Measurements from ENCODE around the gene CYP26C1. TPM values are rescaled to one million over a fixed set of nuclear protein-coding genes. Genes with fewer than 3 reads are reported as not detected.
"Not testable (repeated sequence)": the region's sequence is repeated elsewhere in the genome, so short reads cannot be mapped to it uniquely, and the experiment has no call there.

The CYP26C1 gene
- total and polyA plus RNA-seq, 3 donors from 2014 or later: 0.17 to 0.68 (median 0.31) TPM

- TF ChIP-seq, protein P1, sequence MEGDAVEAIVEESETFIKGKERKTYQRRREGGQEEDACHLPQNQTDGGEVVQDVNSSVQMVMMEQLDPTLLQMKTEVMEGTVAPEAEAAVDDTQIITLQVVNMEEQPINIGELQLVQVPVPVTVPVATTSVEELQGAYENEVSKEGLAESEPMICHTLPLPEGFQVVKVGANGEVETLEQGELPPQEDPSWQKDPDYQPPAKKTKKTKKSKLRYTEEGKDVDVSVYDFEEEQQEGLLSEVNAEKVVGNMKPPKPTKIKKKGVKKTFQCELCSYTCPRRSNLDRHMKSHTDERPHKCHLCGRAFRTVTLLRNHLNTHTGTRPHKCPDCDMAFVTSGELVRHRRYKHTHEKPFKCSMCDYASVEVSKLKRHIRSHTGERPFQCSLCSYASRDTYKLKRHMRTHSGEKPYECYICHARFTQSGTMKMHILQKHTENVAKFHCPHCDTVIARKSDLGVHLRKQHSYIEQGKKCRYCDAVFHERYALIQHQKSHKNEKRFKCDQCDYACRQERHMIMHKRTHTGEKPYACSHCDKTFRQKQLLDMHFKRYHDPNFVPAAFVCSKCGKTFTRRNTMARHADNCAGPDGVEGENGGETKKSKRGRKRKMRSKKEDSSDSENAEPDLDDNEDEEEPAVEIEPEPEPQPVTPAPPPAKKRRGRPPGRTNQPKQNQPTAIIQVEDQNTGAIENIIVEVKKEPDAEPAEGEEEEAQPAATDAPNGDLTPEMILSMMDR (IDR thresholded peaks at IDR 0.05): no peak
- no peak for TF ChIP-seq POLR2A (IDR thresholded peaks at IDR 0.05)
- Histone ChIP-seq H3K36me3 (ENCODE audit: low read depth, missing control alignments) (no peaks in the 10 kb centered on the region), H3K9me3 (no peaks in the 10 kb centered on the region), H3K27me3 (no peaks in the 10 kb centered on the region), H3K4me3 (no peak overlapping the region), H3K4me1 (no peaks in the 10 kb centered on the region), H3K27ac (no peak overlapping the region)
- intact Hi-C loops (cut with DNase I; ENCODE audit: low total_unique reads): no loop called here
- WGBS, 2 donors: 73 to 100% methylated on average over 1 of the region's 1 CpG
- DNase-seq: no peak
Observed at GRCh38 chr10:93095225-93095624, 34.6 kb downstream of the CYP26C1 start.

DNA sequence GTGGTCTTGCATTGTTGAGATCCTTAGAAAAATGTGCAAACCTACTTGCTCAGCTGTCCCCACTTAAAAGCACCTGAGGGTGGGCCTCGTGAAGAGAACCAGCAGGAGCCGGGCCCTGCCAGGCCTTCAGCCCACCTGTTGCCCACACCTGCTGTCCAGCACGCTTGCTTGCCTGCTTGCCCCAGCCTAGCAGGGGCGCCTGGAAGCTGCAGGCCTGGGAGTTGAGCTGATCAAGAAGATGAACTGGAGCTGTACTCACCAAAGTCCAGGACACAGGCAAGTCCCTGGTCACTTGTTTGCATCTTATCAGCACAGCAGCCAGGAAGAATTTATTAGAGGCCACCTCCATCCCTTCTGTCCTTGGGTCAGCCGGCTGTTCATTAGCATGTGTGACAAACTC lies 36.3 kb downstream of the CYP26C1 start:
- Histone ChIP-seq H3K27ac (no peak overlapping the region), H3K36me3 (ENCODE audit: low read depth, missing control alignments) (no peaks in the 10 kb centered on the region), H3K9me3 (no peaks in the 10 kb centered on the region), H3K4me3 (no peak overlapping the region), H3K4me1 (no peaks in the 10 kb centered on the region), H3K27me3 (no peaks in the 10 kb centered on the region)
- DNase-seq: no peak
- intact Hi-C loops (cut with DNase I; ENCODE audit: low total_unique reads): no loop called here
- 65 to 83% methylated on average over 5 of the region's 5 CpGs for WGBS, 2 donors
- TF ChIP-seq, protein P1 (IDR thresholded peaks at IDR 0.05): no peak
- no peak for TF ChIP-seq POLR2A (IDR thresholded peaks at IDR 0.05)

GRCh38 chr10:93097386-93097785 lies 36.8 kb downstream of the CYP26C1 start:
- no peak for DNase-seq
- H3K27ac ChIP-seq: no peak overlapping the region
- no peak overlapping the region for H3K4me3 ChIP-seq
- no peaks in the 10 kb centered on the region for H3K36me3 ChIP-seq (ENCODE audit: low read depth, missing control alignments)
- H3K4me1 ChIP-seq: no peaks in the 10 kb centered on the region
- no peaks in the 10 kb centered on the region for H3K27me3 ChIP-seq
- intact Hi-C loops (cut with DNase I; ENCODE audit: low total_unique reads): no loop called here
- TF ChIP-seq POLR2A (IDR thresholded peaks at IDR 0.05): no peak
- TF ChIP-seq, protein P1 (IDR thresholded peaks at IDR 0.05): no peak
- no peaks in the 10 kb centered on the region for H3K9me3 ChIP-seq
- WGBS, 2 donors: 61 to 66% methylated on average over 8 to 9 of the region's 9 CpGs

- intact Hi-C loops (cut with DNase I; ENCODE audit: low total_unique reads): no loop called here
- Histone ChIP-seq H3K27ac (no peak overlapping the region), H3K27me3 (no peaks in the 10 kb centered on the region), H3K4me3 (no peak overlapping the region), H3K9me3 (no peaks in the 10 kb centered on the region), H3K36me3 (ENCODE audit: low read depth, missing control alignments) (no peaks in the 10 kb centered on the region), H3K4me1 (no peaks in the 10 kb centered on the region)
- DNase-seq: no peak
- WGBS, 2 donors: 94 to 99% methylated on average over 3 of the region's 3 CpGs
- TF ChIP-seq POLR2A (IDR thresholded peaks at IDR 0.05): no peak
- TF ChIP-seq, protein P1 (IDR thresholded peaks at IDR 0.05): no peak
Observed at GRCh38 chr10:93098816-93099215, 38.2 kb downstream of the CYP26C1 start.

DNA sequence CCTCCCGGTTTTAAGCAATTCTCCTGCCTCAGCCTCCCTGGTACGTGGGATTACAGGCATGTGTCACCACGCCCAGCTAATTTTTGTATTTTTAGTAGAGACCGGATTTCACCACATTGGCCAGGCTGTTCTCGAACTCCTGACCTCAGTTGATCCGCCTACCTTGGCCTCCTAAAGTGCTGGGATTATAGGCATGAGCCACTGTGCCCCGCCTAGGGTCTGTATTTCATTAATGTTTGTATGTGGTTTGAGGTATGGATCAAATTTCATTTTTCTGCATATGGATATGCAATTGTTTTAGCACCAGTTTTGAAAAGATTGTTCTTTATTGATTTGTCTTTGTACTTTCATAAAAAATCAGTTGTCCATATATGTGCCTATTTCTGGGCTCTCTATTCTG lies 39.1 kb downstream of the CYP26C1 start:
- DNase-seq: no peak
- TF ChIP-seq, protein P1 (IDR thresholded peaks at IDR 0.05): no peak
- no peak for TF ChIP-seq POLR2A (IDR thresholded peaks at IDR 0.05)
- H3K27me3 ChIP-seq: no peaks in the 10 kb centered on the region
- intact Hi-C loops (cut with DNase I; ENCODE audit: low total_unique reads): no loop called here
- WGBS, 2 donors: 91 to 94% methylated on average over 7 of the region's 7 CpGs
- H3K36me3 ChIP-seq (ENCODE audit: low read depth, missing control alignments): no peaks in the 10 kb centered on the region
- H3K4me1 ChIP-seq: no peaks in the 10 kb centered on the region
- H3K4me3 ChIP-seq: no peak overlapping the region
- H3K9me3 ChIP-seq: no peaks in the 10 kb centered on the region
- H3K27ac ChIP-seq: no peak overlapping the region

DNA sequence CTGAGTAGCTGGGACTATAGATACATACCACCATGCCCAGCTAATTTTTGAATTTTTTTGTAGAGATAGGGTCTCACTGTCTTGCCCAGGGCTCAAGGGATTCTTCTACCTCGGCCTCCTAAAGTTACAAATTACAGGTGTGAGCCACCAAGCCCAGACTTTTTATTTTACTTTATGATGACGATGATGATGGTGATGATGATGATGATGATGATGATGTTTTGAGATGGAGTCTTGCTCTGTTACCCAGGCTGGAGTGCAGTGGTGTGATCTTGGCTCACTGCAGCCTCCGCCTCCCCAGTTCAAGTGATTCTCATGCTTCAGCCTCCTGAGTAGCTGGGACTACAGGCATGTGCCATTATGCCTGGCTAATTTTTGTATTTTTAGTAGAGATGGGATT lies 40.5 kb downstream of the CYP26C1 start:
- H3K9me3 ChIP-seq; H3K36me3 ChIP-seq (ENCODE audit: low read depth, missing control alignments); intact Hi-C loops (cut with DNase I; ENCODE audit: low total_unique reads); H3K4me3 ChIP-seq; H3K4me1 ChIP-seq; DNase-seq; H3K27me3 ChIP-seq; H3K27ac ChIP-seq: not testable (repeated sequence)
- 98% methylated on average over 3 of the region's 3 CpGs for WGBS, 2 donors
